BE2C (cell line): ENCODE data around the gene EPHB2.

ENCODE experiments used
- DNase-seq: peaks from one replicate; pipeline ENCODE4 v3.0.0-alpha.2; 2020
- H3K27me3 ChIP-seq: fragments of 250-450 bp; sonication (Bioruptor Pico); 2 replicates; pipeline ENCODE4 v1.5.1; 2020; ENCODE audit warnings: mild to moderate bottlenecking
- H3K36me3 ChIP-seq: fragments of 250-450 bp; sonication (Bioruptor Pico); 2 replicates; pipeline ENCODE4 v1.5.1; 2020; ENCODE audit warnings: mild to moderate bottlenecking
- H3K4me1 ChIP-seq: fragments of 250-450 bp; sonication (Bioruptor Pico); 2 replicates; pipeline ENCODE4 v1.5.1; 2020
- H3K4me3 ChIP-seq: 2 replicates; pipeline ENCODE4 v1.5.1; 2011; ENCODE audit warnings: low read depth, low read length
- H3K9me3 ChIP-seq: fragments of 250-450 bp; sonication (Bioruptor Pico); 2 replicates; pipeline ENCODE4 v1.5.1; 2020
- CTCF ChIP-seq: IDR thresholded peaks from 2 replicates; pipeline ENCODE4 v1.5.1; 2012; ENCODE audit warnings: mild to moderate bottlenecking, low read depth, low read length

EPHB2 gene

DNA sequence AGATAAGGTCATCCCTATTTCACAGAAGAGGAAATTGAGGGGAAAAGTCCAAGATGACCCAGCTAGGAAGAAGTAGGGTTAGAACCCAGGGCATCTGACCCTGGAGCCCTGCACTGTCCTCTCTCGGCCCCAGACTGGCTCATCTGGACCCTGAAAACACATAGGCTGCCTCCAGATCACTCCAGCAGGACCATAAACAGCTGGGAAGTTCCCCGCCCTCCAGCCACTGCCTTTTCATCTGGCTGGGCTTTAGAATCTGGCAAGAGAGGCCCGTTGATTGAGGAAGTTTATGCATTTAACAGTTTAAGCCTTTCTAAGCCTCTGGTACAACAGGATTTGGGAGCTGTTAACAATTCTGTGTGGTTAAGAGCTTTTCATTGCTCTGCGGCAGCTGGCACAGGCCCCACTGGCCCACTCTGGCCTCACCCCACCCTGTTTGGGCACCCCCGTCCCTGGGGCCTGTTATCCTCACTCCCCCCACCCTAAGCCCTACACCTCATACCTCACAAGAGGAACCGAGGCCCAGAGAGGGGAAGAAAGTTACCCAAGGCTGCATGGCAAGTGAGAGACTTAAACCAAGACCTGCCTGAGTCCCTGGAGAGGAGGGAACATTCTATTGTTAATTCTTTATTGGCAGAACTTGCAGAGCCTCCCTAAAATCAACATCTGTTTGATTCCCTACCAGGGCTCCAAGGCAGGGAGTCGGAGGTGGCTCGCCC is 84.2 kb downstream of the EPHB2 start:
- no peak for DNase-seq

DNA sequence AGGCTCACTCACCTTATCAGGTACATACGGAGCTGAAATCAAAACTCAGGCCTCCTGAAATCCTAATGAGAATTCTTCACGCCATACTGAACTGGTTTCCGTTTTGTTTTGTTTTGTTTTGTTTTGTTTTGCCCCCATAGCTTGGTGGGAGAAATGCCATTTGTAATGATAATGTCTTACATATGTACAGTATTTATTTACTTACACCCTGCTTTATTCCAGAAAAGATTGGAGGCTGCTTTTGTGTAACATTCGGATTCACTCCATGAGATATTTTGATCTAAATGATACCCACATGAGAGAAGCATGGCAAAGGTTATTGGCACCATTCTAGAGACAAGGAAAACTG is 84.7 kb downstream of the EPHB2 start:
- Histone ChIP-seq H3K4me1 (no peaks in the 10 kb centered on the region), H3K36me3 (no peaks in the 10 kb centered on the region), H3K4me3 (no peak overlapping the region), H3K9me3 (no peaks in the 10 kb centered on the region), H3K27me3 (no peaks in the 10 kb centered on the region)
- no peak for TF ChIP-seq CTCF
- DNase-seq, result no peak

More for the DNA sequence above, 84.2 kb downstream of the EPHB2 start:
- TF ChIP-seq CTCF, result no peak
- no peaks in the 10 kb centered on the region for H3K36me3 ChIP-seq
- no peaks in the 10 kb centered on the region for H3K4me1 ChIP-seq
- no peaks in the 10 kb centered on the region for H3K9me3 ChIP-seq
- H3K4me3 ChIP-seq, result no peak overlapping the region
- no peaks in the 10 kb centered on the region for H3K27me3 ChIP-seq

- H3K9me3 ChIP-seq, result no peaks in the 10 kb centered on the region
- no peaks in the 10 kb centered on the region for H3K36me3 ChIP-seq
- no peaks in the 10 kb centered on the region for H3K27me3 ChIP-seq
- no peak for DNase-seq
- no peaks in the 10 kb centered on the region for H3K4me1 ChIP-seq
- no peak for TF ChIP-seq CTCF
- H3K4me3 ChIP-seq, result no peak overlapping the region
Observed at GRCh38 chr1:22796642-22797041, 86.0 kb downstream of the EPHB2 start.

DNA sequence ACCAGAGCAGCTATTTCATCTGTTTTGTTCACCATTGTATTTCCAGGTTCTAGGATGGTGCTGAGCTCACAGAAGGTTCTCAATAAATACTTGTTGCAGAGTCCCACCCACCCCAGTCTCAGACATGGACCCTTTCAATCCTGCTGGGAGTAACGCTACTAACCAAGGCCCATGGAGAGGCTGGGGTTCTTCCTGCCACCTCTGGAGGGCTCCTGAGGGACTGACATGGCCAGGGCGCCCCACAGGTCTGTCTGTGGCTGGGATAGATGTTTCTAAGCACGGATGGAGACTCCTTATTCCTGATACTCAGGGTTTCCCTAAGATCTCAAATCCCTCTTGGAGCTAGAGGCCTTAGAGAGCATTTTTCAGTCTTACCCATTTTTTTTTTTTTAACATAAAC is 87.4 kb downstream of the EPHB2 start:
- H3K4me1 ChIP-seq, result no peaks in the 10 kb centered on the region
- no peaks in the 10 kb centered on the region for H3K9me3 ChIP-seq
- H3K36me3 ChIP-seq, result no peaks in the 10 kb centered on the region
- H3K27me3 ChIP-seq, result no peaks in the 10 kb centered on the region
- no peak for DNase-seq
- H3K4me3 ChIP-seq, result no peak overlapping the region
- TF ChIP-seq CTCF, result no peak

DNA sequence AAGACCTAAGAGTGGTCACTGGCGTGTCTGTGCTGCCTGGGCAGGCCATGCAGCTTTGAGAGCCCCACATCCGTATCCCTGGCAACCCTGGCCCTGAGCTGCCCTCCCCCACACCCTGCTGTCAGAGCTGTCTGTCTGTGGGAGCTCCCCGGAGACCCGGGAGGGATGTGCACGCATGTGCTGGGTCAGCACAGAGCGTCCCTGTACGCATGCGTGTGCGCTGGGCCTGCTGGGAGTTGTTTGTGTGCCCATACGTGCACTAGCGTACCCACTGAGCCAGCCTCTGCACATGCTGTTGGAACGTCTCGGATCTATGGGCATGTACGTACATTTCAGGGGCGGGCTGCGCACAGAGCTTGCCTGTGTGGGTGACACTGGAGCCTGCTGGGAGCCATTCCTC is 89.3 kb downstream of the EPHB2 start:
- Histone ChIP-seq H3K4me1 (no peaks in the 10 kb centered on the region), H3K4me3 (no peak overlapping the region), H3K36me3 (no peaks in the 10 kb centered on the region), H3K27me3 (no peaks in the 10 kb centered on the region), H3K9me3 (no peaks in the 10 kb centered on the region)
- peak; percentile 54 for DNase-seq
- no peak for TF ChIP-seq CTCF

- DNase-seq, result no peak
- TF ChIP-seq CTCF, result no peak
- no peaks in the 10 kb centered on the region for H3K9me3 ChIP-seq
- no peak overlapping the region for H3K4me3 ChIP-seq
- H3K4me1 ChIP-seq, result no peaks in the 10 kb centered on the region
- no peaks in the 10 kb centered on the region for H3K36me3 ChIP-seq
- H3K27me3 ChIP-seq, result no peaks in the 10 kb centered on the region
Observed at GRCh38 chr1:22800629-22801028, 90.0 kb downstream of the EPHB2 start.
